KBM-7 (cell line): ENCODE data around the gene ZFYVE26.

Source experiments
- DNase-seq: peaks from one replicate; pipeline ENCODE4 v3.0.0-alpha.2; 2015
- in situ Hi-C: fragments of 300-500 bp; cut with MboI; formaldehyde crosslinking; loops from 2 replicates; pipeline ENCODE4 v1.14.3; 2020; ENCODE audit warnings: low sequenced_read_pairs, low pct_unique_long_range_greater_than_20kb, mixed read lengths

Gene ZFYVE26

DNA sequence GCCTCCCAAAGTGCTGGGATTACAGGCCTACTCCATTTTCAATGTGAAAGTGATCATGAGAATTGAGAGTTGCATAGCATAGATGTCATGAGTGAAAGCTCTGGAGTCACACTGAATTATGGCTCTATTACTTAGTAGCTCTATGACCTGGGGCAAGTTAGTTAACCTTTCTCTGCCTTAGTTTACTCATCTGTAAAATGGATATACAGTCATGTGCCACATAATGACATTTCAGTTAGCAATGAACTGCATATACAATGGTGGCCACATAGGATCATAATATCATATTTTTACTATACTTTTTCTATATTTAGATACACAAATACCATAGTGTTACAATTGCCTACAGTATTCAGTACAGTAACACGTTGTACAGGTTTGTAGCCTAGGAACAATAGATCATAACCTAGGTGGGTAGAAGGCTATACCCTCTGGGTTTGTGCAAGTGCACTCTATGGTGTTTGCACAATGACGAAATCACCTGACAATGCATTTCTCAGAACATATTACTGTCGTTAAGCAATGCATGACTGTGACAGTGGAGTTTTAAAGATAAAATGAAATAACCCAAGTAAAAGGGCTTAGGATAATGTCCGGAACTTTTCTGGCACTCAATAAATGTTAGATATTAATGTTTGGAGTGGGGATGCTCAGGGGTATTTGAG is 53.1 kb downstream of the ZFYVE26 start:
- in situ Hi-C loops = no loop called here
- DNase-seq = no peak

DNA sequence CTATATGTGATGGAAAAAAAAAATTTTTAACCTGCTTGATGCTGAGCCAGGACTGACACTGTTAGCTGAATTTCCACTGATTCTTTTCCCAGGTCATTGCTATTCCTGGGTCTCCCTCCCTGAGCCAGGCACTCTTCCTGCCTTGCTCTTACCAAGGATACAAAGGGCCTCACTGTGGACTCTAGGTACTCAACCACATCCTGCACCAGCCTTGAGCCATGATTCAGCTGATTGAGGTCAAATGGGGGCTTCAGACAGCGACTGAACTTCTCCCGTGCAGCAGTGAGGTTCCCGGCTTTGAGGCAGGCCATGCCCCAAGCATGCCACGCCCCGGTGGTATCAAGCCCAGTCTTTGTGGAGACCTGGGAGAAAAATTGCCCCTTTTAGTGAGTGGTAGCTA is 54.3 kb downstream of the ZFYVE26 start:
- no peak for DNase-seq
- in situ Hi-C loops = no loop called here

GRCh38 chr14:67759916-67760315 is 56.5 kb downstream of the ZFYVE26 start:
- in situ Hi-C loops = no loop called here

GRCh38 chr14:67757175-67757574 is 59.2 kb downstream of the ZFYVE26 start:
- in situ Hi-C loops = no loop called here
- no peak for DNase-seq

More at GRCh38 chr14:67759916-67760315, 56.5 kb downstream of the ZFYVE26 start:
- DNase-seq = no peak

- no peak for DNase-seq
- in situ Hi-C loops = no loop called here
Measured at GRCh38 chr14:67756496-67756895, 59.9 kb downstream of the ZFYVE26 start.

DNA sequence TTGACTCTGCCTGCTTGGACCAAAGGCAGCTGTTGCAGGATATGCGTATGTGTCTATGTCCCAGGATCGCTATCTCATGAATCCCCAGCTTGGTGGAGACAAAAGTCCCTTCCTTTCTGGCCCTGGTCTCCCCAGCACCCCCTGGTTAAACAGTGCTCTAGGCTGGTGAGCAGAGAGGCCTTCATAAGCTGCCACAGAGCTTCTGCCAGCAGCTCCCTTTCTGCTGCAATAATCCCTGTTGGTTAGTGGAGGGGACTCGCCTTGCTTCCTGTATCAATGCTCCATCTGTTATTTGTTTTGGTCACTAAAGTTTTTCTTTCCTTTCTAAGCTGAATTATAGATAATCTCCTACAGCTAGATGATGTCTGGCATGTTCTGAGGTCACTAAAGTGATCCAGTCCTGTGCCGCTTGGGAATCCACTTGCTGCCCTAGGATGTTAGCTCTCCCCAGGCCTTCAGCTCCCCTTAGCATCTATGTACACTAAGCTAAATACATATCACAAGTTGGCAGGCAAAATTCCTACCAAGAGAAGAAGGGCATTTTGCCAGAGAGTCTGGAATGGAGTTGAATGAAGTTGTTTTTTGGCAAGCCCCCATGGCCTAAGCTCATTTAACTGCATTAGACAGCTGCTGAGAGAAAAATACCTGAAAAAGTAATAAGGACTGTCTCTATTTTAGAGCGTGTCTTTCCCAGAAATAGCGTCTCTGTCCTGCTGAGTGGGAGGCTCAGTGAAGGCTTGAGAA is 66.9 kb downstream of the ZFYVE26 start:
- in situ Hi-C loops = no loop called here
- no peak for DNase-seq

DNA sequence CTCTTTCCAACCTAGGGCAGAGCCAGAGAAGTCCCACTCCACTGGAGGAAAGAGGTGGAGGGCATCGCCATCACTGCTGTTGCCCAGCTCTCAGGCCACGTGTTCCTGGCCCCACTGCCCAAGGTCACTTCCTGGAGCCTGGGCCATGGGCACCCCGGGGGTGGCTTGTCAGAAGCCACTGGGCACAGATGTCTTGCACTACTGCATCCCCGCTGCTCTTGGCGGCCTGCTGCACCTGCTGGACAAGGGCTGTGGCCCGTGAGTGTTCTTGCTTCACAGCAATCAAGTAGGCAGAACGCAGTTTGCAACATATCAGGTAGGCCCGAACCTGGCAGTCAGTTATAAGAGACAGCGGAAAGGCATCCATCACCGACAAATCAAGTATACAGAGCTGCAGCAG is 68.1 kb downstream of the ZFYVE26 start:
- in situ Hi-C loops = no loop called here
- no peak for DNase-seq

- in situ Hi-C loops = no loop called here
- no peak for DNase-seq
Measured at GRCh38 chr14:67746927-67747326, 69.5 kb downstream of the ZFYVE26 start.

- in situ Hi-C loops = no loop called here
Measured at GRCh38 chr14:67744046-67744445, 72.3 kb downstream of the ZFYVE26 start.

GRCh38 chr14:67738740-67739504 is 77.5 kb downstream of the ZFYVE26 start:
- in situ Hi-C loops = no loop called here
- DNase-seq = peak; percentile 9

More at GRCh38 chr14:67744046-67744445, 72.3 kb downstream of the ZFYVE26 start:
- no peak for DNase-seq

DNA sequence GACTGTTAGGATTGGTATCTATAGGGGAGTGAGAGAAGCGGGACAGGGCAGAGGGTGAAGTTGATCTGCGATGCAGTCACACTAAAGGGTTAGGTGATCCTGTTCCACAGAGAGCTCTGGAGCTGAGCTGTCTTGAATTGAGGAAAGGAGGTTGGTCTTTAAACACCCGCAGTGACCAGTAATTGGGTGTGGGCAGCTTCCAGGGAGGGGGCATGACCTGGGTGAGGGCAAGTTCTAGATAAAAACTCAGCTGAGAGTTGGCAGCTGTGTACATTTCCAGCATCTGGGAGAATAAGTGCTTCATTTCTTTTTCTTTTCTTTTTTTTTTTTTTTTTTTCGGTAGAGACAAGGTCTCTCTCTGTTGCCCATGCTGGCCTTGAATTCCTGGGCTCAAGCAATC is 79.6 kb downstream of the ZFYVE26 start:
- no peak for DNase-seq
- in situ Hi-C loops = no loop called here

DNA sequence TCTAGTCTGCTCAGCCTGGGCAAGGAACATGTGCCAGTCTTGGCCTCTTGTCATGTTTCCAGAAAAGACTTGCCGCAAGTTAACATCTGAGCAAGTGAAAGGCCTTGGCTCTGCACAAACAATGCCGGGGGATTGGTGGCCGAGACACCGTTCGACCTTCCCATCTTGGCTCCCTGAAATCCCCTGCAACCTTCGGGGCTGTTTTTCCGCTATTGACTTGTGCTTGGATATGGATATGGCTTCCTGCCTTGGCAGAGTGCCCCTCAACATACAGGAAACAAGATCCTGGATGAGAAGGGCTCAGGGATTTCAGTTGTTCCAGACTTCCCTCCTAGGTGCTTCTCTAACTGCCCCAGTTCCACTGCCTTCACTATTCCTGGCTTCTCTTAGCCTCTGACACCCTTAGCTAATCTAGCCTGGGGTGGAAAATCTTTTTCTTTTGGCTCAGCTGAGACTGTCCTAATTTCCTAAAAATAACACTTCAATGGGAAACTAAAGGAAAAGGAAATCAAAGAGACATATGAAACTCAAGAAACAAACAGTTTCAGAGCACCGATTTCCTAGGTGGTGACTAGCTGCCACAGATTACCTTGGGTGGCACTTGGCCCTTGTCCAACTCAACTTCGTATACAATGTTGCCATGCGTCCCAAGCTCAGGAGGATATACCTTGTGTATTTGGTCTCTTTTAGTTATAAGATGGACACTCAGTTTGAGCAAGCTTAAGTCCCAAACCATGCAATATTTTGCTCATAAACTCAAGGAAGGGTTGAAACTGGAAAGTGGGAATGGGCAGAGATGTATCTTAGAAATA is 80.8 kb downstream of the ZFYVE26 start:
- in situ Hi-C loops = no loop called here

GRCh38 chr14:67734675-67735074 is 81.7 kb downstream of the ZFYVE26 start:
- DNase-seq = no peak
- in situ Hi-C loops = no loop called here

More for the DNA sequence above, 80.8 kb downstream of the ZFYVE26 start:
- DNase-seq = no peak

- no peak for DNase-seq
- in situ Hi-C loops = no loop called here
Measured at GRCh38 chr14:67733616-67734015, 82.8 kb downstream of the ZFYVE26 start.

DNA sequence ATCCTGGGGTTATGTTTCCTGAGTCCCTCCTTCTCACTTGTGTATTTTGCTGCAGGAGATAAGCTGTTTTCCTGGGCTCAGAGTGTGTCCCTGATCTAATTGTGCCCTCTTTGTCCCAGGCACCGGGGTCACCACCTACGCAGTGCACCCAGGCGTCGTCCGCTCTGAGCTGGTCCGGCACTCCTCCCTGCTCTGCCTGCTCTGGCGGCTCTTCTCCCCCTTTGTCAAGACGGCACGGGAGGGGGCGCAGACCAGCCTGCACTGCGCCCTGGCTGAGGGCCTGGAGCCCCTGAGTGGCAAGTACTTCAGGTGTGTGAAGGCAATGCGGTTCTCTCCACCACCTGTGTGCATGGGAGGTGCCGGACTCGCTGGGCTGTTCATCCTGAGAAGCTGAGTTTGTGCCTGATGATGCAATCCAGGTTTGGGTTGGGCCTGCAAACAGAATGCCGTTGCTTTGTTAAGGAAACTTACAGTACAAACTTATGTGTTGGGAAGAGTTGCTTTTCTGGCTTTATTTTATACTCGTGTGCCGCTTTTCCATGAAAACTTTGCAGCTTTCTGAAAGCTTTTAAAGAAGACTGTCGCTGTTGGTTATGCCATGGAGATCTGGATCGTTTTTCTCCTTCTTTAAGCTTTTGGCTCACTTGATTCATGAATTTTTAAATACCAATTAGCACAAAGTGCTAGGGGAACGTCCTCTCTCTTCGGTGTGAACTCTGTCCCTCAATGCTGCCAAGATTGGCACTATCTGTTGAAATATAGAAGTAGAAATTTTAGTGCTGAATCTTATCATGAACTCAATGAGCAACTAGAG is 87.1 kb downstream of the ZFYVE26 start:
- in situ Hi-C loops = no loop called here
- no peak for DNase-seq

- in situ Hi-C loops = no loop called here
- DNase-seq = no peak
Measured at GRCh38 chr14:67728258-67728657, 88.1 kb downstream of the ZFYVE26 start.

DNA sequence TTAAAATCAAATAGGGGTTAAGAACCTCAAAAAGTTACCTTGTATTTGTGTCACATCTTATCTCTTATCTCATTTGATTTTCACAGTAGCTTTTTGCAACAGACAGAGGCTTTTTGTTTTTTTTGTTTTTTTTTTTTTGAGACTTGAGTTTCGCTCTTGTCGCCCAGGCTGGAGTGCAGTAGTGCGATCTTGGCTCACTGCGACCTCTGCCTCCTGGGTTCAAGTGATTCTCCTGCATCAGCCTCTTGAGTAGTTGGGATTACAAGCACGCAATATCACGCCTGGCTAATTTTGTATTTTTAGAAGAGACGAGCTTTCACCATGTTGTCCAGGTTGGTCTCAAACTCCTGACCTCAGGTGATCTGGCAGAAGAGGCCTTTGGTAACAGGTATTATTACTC is 89.0 kb downstream of the ZFYVE26 start:
- in situ Hi-C loops = no loop called here
- no peak for DNase-seq

DNA sequence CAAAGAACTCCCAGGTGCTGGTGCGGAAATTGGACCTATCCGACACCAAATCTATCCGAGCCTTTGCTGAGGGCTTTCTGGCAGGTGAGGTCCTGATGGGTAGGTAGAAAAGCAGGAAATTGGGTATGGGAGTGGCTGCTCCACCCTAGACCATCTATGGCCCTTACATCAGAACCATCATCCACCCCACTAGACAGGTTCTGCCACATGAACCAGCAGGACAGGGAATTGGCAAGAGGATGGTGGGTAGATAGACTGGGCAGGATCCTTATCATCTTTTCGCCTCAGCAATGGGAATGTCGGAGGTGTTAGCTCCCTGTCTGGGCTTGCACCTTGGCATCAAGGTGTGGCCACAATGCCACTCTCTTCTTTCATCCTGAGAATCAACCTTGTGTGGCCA is 91.2 kb downstream of the ZFYVE26 start:
- DNase-seq = no peak
- in situ Hi-C loops = no loop called here

DNA sequence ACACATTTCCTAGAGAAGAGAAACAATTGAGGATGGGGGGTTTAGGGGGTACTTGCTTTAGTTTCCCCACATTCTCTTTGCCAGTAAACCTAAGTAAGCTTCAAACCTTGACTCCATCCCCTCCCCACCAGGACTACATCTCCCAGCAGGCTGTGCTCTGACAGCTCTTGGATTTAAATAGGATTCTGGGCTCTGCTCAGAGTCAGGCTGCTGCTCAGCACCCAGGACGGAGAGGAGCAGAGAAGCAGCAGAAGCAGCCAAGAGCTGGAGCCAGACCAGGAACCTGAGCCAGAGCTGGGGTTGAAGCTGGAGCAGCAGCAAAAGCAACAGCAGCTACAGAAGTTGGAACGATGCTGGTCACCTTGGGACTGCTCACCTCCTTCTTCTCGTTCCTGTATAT is 94.1 kb downstream of the ZFYVE26 start:
- in situ Hi-C loops = no loop called here
- DNase-seq = no peak
